IPS DF 6.9 (cell line): ENCODE data around the gene CORO1C.
"Not testable (repeated sequence)": the region's sequence is repeated elsewhere in the genome, so short reads cannot be mapped to it uniquely, and the experiment has no call there.

ENCODE experiments used
- DNase-seq: peaks from one replicate; pipeline ENCODE4 v3.0.0-alpha.2; 2013; ENCODE audit warnings: low read depth, low spot score
- H3K27ac ChIP-seq: one replicate; pipeline ENCODE4 v1.5.1; 2013; ENCODE audit warnings: low read length, control low read depth
- H3K27me3 ChIP-seq: 2 replicates; pipeline ENCODE4 v1.6.1; 2013; ENCODE audit warnings: mild to moderate bottlenecking, low read length; ENCODE audit not compliant: control insufficient read depth, insufficient read depth
- H3K36me3 ChIP-seq: 2 replicates; pipeline ENCODE4 v1.6.1; 2013; ENCODE audit warnings: low read length; ENCODE audit not compliant: control insufficient read depth, insufficient read depth
- H3K4me1 ChIP-seq: 2 replicates; pipeline ENCODE4 v1.6.1; 2013; ENCODE audit warnings: low read length; ENCODE audit not compliant: control insufficient read depth, insufficient read depth
- H3K4me3 ChIP-seq: 2 replicates; pipeline ENCODE4 v1.5.1; 2013; ENCODE audit warnings: mild to moderate bottlenecking, low read length
- H3K9me3 ChIP-seq: 2 replicates; pipeline ENCODE4 v1.6.1; 2013; ENCODE audit warnings: low read length, inconsistent platforms; ENCODE audit not compliant: control insufficient read depth, insufficient read depth
- WGBS: extraction: QIAGEN DNeasy Blood & Tissue Kit; methylation state at CpG from one replicate; pipeline ENCODE4 v1.1.7; 2013; ENCODE audit warnings: mixed read lengths, missing lambda C conversion rate; ENCODE audit not compliant: insufficient read length, insufficient coverage; 5-methylcytosine and 5-hydroxymethylcytosine counted together

CORO1C gene

DNA sequence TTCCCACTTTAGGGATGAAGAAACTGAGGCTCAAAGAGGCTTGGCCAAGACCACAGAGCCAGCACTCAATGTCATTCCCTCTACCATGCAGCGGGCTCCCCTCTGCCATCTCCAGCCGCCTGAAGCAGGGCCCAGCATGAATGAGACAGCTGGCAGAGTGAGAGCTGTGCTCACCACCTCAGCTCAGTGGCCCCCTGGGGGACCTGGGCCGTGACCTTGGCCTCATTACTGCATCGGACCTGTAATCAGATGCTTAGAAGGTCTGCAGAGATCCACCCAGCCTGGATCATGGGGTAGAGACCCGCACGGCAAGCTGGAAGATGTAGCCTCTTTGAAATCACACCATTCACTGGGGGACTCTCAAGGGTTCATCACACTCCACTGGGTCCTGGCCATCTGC lies 22.7 kb upstream of the CORO1C start:
- no peak for DNase-seq
- H3K4me3 ChIP-seq: no peak overlapping the region
- no peaks in the 10 kb centered on the region for H3K36me3 ChIP-seq
- H3K9me3 ChIP-seq: no peaks in the 10 kb centered on the region
- no peaks in the 10 kb centered on the region for H3K27me3 ChIP-seq
- no CpG with 5 or more reads among the region's 6 CpGs for WGBS
- H3K27ac ChIP-seq: no peak overlapping the region
- no peaks in the 10 kb centered on the region for H3K4me1 ChIP-seq

DNA sequence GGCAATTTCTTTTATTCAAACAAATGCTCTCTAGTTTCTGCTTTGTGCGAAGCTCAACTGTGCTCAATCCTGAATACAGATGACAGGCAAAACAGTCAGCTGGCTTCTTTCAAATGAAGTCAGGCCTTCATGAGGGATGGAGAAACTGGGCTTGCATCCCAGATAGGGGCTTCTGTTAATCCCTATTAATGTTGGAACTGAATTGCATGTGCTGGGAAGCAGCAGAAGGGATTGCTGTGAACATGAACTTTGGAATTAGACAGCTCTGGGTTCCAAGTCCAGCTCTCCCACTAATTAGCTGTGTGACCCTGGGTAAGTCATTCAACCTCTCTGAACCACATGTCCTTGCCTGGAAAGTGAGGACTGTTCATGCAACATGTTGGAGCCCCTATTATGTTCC lies 21.1 kb upstream of the CORO1C start:
- no peak for DNase-seq
- no peaks in the 10 kb centered on the region for H3K9me3 ChIP-seq
- H3K27ac ChIP-seq: no peak overlapping the region
- WGBS: no CpG with 5 or more reads among the region's 1 CpG
- no peaks in the 10 kb centered on the region for H3K4me1 ChIP-seq
- H3K27me3 ChIP-seq: no peaks in the 10 kb centered on the region
- no peaks in the 10 kb centered on the region for H3K36me3 ChIP-seq
- H3K4me3 ChIP-seq: no peak overlapping the region

DNA sequence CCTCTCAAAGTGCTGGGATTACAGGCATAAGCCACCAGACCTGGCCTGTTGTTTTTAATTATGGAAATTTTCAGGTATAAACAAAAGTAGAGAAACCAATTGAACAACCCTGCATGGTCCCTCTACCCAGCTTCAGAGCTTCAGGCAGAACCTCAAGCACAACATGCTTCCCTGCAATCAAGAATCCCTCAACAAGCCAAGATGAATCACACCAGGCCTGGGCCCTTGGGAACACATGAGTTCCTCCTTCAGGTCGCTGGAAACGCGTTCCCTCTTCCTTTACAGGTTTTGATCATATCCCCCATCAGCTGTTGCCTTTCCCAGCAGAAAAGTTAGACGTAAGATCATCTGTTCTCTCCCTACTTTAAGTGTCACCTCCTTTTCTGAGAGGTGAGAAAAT lies 20.5 kb upstream of the CORO1C start:
- H3K27ac ChIP-seq: no peak overlapping the region
- no CpG with 5 or more reads among the region's 4 CpGs for WGBS
- H3K36me3 ChIP-seq: no peaks in the 10 kb centered on the region
- no peaks in the 10 kb centered on the region for H3K27me3 ChIP-seq
- DNase-seq: no peak
- no peaks in the 10 kb centered on the region for H3K4me1 ChIP-seq
- H3K4me3 ChIP-seq: no peak overlapping the region
- no peaks in the 10 kb centered on the region for H3K9me3 ChIP-seq

DNA sequence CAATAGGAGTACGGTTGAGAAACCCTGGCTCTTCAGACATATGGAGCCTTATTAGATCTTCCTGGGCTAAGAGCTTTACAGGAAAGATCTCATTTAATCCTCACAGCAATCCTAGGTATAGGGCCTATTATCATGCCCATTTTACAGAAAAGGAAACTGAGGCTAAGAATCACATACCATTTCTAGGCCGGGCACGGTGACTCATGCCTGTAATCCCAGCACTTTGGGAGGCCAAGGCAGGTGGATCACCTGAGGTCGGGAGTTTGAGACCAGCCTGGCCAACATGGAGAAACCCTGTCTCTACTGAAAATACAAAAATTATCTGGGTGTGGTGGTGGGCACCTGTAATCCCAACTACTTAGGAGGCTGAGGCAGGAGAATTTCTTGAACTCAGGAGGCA lies 19.7 kb upstream of the CORO1C start:
- H3K27ac ChIP-seq, H3K4me1 ChIP-seq, H3K4me3 ChIP-seq, H3K27me3 ChIP-seq, H3K36me3 ChIP-seq, DNase-seq, H3K9me3 ChIP-seq: not testable (repeated sequence)
- no CpG with 5 or more reads among the region's 4 CpGs for WGBS

DNA sequence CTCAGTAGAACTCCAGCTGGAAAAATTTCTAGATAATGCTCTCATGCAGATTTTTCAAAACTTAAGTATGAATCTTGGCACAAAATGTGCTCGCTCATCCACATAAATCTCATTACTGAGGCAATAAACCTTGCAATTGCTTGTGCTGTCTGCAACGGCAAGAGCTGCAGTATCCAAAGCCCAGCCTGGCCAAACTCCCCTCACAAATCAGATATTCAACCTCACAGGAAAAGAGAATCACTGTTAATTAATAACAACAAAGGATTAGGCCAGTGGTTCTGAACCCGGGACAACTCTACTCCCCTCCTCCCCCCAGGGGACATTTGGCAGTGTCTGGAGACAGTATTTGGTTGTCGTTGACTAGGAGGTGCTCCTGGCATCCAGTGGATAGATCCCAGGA lies 19.2 kb upstream of the CORO1C start:
- Histone ChIP-seq H3K36me3 (no peaks in the 10 kb centered on the region), H3K27me3 (no peaks in the 10 kb centered on the region), H3K27ac (no peak overlapping the region), H3K9me3 (no peaks in the 10 kb centered on the region), H3K4me1 (no peaks in the 10 kb centered on the region), H3K4me3 (no peak overlapping the region)
- no peak for DNase-seq
- WGBS: no CpG with 5 or more reads among the region's 4 CpGs

DNA sequence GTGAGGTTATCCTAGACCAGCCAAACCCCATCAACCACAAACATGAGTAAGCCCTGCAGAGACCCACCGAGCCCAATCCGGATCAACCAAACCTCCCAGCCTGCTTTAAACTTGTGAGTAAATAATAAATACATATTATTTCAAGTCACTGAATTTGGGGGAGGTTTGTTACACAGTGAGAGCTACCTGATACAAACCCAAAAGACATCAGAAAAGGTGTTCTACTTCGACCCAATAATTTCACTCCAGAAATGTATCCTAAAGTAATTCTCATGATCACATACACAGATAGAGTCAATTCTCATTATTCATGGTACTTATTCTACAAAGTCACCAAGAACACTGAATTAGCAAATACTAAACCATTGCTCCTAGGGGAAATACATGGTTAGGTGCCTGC lies 16.2 kb upstream of the CORO1C start:
- no peaks in the 10 kb centered on the region for H3K4me1 ChIP-seq
- no peaks in the 10 kb centered on the region for H3K36me3 ChIP-seq
- H3K27me3 ChIP-seq: no peaks in the 10 kb centered on the region
- WGBS: no CpG with 5 or more reads among the region's 3 CpGs
- no peaks in the 10 kb centered on the region for H3K9me3 ChIP-seq
- DNase-seq: no peak
- H3K27ac ChIP-seq: no peak overlapping the region
- no peak overlapping the region for H3K4me3 ChIP-seq

DNA sequence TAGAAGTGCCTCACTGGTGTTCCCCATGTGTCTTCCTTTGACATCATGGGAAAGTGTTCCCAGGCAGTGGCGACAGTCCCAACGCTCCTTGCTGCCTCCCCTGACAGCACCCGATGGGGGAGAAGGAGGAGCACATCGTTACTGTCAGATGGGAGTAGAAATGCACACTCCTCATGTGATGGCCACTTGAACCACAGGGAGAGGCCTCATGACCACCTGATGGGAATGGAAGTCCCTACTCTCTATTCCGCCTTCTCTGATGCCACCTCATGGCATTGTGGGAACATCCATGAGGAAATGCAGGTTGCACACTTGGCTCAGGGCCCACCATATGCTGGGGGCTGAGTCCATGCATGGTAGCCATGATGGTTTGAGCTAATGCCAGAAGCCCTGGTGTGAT lies 14.3 kb upstream of the CORO1C start:
- no peak overlapping the region for H3K4me3 ChIP-seq

DNA sequence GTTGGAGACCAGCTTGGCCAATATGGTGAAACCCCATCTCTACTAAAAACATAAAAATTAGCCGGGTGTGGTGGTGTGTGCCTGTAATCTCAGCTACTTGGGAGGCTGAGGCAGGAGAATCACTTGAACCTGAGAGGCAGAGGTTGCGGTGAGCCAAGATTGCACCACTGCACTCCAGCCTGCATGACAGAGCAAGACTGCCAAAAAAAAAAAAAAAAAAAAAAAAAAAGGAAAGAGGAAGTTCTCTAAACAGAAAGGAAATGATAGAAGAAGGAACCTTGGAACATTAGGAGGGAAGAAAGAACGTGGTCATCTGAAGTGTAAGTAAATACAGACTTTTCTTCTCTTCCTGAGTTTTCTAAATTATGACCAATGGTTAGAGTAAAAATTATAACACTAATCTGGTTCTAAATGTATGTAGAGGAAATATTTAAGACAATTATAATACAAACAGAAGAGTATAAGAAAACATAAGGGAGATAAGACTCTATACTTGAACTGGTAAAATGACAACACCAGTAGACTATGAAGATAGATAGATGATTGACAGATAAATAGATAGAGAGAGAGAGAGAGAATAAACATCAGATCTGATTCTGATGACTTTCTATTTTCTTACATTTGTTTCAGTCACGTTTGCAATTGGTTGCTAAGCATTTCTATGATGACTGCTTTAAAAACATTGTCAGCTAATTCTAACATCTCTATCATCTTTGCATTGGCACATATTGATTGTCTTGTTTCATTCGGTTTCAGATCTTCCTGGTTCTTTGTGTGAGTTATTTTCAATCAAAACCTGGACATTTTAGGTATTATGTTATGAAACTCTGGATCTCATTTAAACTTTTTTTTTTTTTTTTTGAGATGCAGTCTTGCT lies 12.9 kb upstream of the CORO1C start:
- H3K36me3 ChIP-seq: no peaks in the 10 kb centered on the region
- H3K4me1 ChIP-seq: no peaks in the 10 kb centered on the region
- no CpG with 5 or more reads among the region's 5 CpGs for WGBS
- H3K4me3 ChIP-seq: no peak overlapping the region
- DNase-seq: no peak
- H3K27me3 ChIP-seq: no peaks in the 10 kb centered on the region
- no peak overlapping the region for H3K27ac ChIP-seq
- no peaks in the 10 kb centered on the region for H3K9me3 ChIP-seq

More for the DNA sequence above, 14.3 kb upstream of the CORO1C start:
- H3K4me1 ChIP-seq: no peaks in the 10 kb centered on the region
- H3K27me3 ChIP-seq: no peaks in the 10 kb centered on the region
- H3K27ac ChIP-seq: no peak overlapping the region
- no peaks in the 10 kb centered on the region for H3K36me3 ChIP-seq
- H3K9me3 ChIP-seq: no peaks in the 10 kb centered on the region
- DNase-seq: no peak
- no CpG with 5 or more reads among the region's 5 CpGs for WGBS

DNA sequence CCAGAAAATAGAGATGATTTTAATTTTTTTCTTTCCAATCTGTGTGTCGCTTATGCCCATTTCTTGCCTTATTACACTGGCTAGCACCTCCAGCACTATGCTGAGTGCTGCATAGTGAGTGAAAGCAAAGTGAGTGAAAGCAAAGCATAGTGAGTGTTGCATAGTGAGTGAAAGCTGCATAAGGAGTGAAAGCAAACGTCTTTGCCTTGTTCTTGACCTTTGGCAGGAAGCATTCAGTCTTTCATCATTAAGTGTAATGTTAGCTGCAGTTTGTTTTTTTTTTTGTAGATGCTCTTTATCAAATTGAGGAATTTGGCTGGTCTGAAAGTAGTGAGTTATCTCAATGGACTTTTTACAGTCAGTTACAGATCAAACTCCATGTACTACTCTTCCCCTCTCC lies 6.9 kb upstream of the CORO1C start:
- Histone ChIP-seq H3K9me3 (no peaks in the 10 kb centered on the region), H3K4me3 (no peak overlapping the region), H3K4me1 (no peaks in the 10 kb centered on the region), H3K36me3 (no peaks in the 10 kb centered on the region), H3K27ac (no peak overlapping the region), H3K27me3 (no peaks in the 10 kb centered on the region)
- no peak for DNase-seq
- WGBS: no CpG with 5 or more reads among the region's 2 CpGs

DNA sequence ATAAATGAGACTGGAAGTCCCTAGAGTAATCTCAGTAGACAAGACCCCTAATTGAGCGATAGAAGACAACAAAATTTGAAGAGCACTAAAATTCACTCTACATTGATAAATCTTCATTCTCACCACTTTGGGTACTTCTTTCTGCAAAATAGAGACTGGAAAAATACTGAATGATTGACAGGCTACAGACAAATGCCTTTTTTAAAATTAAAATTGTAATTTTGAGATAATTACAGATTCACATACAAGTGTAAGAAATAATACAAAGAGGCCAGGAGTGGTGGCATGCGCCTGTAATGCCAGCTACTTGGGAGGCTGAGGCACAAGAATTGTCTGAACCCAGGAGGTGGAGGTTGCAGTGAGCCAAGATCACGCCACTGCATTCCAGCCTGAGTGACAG lies 4.5 kb upstream of the CORO1C start:
- DNase-seq: no peak
- Histone ChIP-seq H3K9me3 (no peaks in the 10 kb centered on the region), H3K27me3 (no peaks in the 10 kb centered on the region), H3K27ac (no peak overlapping the region), H3K4me1 (no peaks in the 10 kb centered on the region), H3K4me3 (no peak overlapping the region), H3K36me3 (no peaks in the 10 kb centered on the region)
- WGBS: no CpG with 5 or more reads among the region's 3 CpGs
